ENCODE measurements around the gene LRRC18.

Gene LRRC18

DNA sequence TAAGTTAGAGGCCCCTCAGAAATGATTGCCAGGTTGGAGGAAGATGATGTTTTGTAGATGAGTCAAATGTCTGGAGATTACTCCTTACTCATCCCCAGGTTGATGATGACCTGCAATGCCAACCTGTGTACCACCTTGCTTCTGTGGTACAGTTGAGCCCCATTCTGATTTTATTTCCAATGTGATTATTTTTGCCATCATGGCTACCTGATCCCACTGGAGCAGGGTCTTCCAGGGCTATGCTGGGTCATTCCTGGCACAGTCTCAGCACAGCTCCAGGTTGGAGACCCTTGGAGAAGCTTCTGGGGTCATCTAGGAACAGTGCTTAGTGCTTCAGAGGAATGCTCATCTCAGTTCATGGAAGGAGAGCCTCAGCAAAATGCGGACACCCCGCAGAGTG is 34.3 kb downstream of the LRRC18 start:
- DNase-seq = no peak

DNA sequence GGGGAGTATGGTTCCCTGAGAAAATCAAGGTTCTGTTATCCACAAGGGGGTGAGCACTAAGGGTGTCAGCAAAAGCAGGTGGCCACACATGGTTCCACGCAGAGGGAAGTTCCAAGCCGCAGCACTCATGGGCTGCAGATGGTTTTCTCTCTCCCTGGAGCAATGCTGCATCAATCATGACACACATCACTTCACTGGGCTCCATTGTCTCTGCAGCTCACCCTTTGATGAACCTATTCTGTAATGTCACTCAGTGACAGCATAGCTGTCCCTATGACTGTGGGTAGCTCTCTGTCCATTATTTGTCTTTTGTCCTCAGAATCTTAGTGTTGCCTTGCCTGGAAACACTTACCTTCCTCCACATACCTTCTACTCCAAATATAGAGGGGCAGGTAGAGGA is 34.8 kb downstream of the LRRC18 start:
- no peak for DNase-seq

DNA sequence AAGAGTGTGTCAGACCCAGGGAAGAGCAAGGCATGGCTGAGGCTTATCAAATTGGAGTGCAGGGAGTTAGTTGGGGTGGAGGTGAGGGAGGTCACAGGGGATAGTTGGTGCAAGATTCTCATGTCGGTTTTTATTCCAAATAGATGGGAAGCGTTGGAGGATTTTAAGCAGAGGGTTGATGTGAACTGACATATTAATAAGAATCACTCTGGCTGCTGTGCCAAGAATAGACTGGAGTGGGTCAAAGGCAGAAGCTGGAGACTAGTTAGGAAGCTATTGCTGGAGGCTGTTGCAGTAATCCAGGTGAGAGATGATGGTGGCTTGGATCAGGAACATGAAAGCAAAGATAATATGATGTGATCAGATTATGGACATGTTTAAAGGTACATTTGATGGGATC is 36.5 kb downstream of the LRRC18 start:
- no peak for DNase-seq

DNA sequence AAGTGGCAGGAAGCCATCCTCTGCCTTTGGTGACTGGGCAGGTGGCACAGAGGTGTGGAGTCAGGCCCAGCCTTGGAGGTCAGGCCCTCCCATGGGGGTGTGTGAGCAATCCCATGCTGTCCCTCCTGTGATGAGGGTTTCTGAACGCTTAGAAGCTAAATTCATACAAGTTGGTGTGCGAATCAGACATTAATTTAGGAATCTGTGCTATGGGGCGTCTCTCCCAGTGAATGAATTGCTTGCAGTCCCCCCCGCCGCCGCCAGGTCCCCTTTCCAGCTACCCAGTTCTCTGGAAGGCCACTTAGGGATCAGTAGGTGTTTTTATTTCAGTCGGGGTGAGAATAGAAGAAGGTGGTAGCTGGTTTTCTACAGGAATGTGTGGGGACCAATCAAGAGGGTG is 37.5 kb downstream of the LRRC18 start:
- no peak for DNase-seq

DNA sequence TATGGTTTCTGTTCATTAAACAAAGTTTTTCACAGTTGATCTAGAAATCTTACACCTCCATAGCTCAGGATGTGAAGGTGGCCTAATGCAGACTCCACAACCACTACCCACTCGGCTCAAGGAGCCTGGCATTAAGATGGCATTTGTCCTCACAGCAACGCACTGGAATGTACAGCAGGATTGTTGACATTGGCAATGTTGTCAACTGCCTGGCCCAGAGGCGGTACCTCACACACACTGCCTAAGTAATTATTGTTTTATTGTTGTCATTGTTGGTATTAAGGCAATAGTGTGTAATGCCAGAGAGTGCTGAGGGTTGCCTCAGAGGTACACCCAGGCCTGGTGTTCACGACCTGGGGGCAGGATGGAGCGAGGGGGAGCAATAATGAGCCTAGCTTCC is 38.3 kb downstream of the LRRC18 start:
- no peak for DNase-seq

DNA sequence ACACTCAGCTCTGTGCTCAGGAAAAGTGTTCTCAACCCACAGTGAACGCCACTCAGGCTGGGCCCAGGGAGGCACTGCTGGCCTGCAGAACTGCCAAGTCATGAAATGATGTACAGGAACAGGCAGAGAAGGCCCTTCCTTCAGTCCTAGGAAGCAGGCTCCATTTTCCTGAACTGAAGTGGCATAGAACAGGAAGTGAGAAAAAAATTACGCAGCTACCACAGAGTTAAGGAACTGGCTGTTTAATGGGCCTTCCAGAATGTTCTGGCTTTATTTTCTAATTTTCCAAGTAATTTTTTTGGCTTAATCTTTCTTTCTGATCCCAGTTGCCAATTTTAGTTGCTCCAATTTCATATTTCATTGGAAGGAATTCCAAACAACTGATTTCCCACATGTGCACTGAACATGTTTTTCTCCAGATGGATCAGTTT is 39.3 kb downstream of the LRRC18 start:
- DNase-seq = no peak

DNA sequence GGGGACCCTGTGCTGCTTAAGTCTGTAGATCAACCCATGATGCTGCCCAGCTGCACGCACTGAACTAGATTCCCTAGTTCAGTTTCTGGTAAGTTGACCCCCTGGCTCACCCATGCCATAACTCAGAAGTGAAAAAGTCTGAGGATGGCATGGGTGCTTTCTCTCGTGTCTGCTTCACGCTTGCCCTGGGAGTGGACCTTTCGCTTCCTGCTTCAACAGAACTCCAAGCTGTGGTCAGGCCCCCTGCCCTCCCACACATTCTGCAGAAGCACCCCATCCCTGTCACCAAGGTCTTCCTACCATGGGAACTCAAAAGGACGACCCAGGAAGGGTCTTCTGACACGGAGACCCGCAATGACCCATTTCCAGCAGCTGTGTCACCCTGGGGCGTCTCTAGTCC is 39.9 kb downstream of the LRRC18 start:
- DNase-seq = no peak

DNA sequence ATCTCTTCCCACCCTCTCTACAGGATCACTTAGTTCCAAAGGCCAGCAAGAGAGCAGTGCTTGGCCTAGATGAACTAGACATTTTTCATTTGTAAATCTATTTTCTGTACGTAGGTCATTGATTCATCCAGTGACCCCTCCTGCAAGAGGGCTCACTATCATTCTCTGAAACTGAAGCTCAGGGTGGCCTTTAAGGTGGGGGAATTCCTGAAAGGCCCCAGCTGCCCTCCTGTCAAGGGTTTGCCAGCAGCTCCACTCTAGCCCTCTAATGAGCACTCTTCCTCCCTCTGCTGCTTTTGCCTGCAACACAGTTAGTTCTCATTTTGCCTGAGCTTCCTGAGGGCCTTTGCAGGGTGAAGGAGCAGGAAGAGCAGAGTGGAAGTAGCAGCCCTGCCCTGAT is 41.2 kb downstream of the LRRC18 start:
- no peak for DNase-seq

DNA sequence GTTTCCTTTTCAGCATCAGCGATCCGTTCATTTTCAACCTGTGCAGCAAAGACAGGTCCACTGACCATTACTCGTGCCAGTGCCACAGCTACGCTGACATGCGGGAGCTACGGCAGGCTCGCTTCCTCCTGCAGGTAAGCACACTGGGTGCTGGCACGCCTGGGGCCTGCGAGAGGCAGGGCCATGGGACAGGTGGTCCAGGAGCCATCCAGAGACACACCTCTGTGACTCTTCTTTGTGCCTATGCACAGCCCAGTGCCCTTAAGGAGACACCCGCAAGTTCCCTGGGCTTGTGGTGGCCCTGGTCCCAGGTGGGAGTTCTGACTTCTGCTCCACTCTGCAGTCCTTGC is 42.2 kb downstream of the LRRC18 start:
- no peak for DNase-seq

DNA sequence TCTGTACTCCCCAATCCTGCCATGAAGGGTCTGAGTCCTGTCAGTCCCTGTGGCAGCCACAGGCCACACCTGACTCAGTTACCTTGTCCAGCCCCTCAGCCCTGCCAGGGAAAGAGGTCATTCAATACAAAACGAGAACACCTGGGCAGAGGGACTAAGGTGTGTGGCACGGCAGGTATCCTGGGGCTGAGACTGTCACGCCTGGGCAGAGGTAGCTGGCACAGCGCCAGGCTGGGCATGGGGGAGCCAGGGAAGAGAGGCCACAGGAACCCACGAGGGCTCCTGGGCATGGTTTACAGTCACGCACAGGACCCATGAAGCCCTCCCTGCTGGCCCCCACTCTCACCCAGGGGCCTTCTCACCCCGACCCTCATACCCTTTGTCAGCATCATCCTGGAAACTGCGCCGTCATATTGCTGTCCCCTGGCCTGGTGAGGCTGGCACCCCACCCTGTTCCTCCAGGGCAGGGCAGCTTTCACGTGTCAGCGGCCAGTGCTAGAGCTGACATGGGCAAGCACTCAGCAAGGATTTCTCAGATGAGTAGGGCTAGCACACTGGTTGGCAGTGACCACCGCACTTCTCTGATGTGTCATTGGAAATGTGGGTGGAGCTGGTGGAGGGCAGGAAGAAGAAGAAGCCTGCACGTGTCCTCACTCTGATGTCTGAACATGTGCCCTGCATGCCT is 42.7 kb downstream of the LRRC18 start:
- no peak for DNase-seq

DNA sequence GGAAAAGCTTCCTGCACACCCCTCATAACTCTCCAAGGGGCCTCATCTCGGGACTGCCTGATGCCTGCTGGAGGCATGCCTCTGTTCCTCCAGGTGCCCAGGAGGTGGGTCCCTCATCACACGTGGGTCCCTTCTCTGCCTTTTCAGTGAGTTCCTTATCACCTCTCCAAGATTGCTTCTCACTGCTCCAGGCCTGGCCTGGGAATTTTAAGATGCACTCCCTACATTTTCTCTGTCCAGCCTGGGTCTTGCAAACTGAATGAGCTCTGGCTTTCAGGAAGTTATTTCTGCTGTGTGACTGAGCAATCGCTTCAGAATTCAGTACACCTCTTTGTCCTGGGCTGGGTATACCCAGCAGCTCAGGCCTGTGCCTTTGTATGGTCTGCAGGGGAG is 43.8 kb downstream of the LRRC18 start:
- DNase-seq = no peak

DNA sequence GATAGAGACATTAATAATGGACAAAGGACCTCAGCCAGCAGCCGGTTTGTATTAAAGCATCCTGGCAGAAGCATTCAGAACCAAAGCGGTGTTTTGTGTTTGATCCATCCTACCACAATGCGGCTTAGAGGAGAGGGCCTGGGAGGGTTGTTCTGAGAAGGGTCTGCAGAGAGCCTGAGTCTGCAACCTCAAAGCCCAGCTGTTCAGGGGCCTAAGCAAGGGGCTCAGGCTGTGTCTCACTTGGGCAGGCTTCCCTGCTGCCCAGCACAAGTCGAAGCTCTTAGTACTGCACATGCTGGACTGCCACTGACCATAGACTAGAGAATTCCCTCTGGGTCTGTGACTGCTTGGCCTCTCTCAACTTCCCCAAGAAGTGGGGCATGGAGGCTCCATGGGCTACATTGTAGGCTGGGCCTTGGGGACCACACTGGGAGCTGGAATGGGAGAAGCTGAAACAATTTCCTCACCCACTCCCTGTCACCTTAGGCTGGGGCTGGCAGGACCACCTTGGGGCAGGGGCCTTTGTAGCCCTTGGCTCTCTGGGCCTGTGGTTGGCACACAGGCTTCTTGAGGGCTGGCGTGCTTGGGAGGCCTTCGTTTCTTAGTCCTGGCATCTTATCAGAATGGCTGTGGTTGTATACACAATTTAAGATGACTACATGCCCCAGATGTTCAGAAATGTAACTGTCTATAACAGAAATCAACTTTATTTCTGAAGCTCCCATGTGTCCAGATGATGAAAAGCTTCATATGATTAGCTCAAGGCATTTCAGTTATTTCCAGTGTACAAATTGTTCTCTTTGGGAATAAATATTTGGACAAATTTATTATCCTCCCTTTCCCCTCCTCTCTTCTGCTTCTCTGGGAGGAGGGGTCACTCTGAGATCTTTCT is 44.5 kb downstream of the LRRC18 start:
- no peak for DNase-seq

DNA sequence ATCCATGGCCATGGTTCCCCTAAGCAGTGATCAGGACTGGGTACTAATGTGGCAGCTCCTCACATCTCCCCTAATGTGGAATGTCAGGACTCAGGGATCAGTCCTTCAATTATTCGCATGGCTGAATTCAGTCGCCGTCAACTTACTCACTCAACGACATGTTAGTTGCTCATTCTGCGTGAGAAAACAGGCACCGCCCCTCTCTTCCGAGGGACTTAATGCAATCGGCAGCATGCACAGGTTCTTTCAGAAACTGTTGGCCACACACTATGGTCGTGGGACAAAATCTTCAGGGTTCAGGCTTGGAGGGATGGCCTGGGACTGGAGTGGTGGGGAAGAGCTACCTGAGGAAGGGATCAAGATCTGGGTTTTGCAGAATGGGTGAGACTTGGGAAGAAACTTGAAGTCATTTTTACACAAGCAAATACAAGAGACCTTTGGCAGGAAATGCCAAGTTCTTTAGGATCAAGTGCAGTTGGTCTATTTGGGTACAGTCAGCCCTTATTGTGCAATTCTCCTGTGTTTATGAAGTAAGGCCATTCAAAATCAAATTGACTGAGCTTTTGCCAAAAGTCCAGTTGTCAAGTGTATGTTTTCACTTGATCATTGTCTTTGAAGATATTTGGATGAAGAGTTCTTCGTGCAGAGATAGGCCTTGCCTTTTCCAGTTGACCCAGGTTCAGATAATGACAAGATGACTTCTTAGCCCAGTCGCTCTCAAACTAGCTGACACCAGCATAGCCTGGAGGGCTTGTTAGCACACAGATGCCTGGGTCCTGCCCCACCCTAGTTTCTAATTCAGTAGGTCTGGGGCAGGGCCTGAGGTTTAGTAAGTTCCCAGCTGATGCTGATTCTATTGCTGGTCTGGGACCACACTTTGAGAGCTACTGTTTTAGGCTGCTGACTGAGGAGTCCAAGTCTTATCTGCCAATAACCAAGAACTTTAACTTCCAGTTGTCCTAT is 48.5 kb downstream of the LRRC18 start:
- no peak for DNase-seq

DNA sequence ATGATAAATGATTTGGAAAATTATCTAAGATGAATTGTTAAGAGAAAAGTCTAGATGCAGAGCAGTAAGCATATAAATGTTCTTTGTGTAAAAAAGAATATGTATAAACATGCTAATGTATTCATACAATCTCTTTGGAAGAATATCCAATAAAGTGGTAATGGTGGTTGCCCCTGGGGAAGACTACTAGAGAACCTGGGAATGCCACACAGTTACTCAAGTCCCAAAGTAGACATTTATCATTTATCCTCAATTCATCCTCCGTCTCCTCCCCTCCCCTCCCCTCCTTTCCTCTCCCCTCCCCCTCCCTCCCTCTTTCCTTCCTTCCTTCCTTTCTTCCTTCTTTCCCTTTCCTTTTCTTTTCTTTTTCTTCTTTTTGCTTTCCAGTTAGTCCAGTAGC is 51.7 kb downstream of the LRRC18 start:
- no peak for DNase-seq

DNA sequence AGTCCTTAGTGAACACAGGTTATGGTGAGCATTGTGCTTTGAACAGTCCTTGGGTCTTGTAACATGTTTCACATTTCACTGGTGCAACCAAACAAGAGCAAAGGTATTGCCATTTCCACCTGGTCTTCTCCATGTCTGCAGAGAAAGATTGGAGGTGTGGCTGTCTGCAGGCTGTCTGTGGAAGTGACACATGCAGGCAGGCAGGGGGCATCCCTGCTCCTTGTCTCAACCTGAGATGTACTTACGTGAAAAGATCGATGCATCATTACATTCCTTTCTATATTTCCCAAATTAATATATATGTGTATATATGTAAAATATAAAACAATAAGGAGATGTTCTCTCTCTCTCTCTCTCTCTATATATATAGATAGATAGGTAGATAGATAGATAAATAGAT is 54.3 kb downstream of the LRRC18 start:
- DNase-seq = no peak

DNA sequence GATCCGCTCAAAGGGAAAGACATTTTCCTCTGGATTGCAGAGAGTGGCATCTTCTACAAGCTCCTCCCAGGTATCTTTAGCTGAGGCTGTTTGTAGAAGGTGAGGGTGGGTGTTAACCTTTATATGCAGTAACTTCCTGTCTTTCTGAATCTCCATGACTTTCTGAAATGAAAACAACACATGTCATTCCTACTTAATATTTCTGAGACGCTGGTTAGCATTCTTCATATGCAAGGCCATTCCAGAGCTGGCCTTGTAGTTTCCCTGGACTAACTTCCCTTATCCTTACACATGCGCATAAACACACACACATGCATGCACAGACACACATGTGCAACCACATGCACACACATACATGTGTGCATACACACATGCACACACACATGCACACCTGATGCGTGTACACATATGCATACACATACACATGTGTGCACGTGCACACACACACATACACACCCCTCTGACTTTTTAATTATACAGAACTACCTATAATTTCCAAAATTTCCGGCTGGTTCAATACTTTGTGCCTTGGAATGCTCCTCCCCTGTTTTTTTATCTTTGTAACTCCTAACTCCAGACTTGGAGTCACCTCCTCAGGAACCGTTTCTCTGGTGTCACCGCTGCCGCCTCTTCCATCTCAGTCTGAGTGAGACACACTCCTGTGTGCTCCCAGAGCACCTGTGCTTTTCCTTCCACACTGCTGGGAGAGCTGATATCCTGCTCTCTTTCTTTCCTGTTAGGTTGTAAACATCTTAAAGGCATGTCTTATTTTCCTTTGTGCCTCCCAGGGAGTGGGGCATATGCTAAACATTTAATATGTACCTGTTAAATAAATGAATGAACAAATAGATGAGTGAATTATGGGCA is 55.2 kb downstream of the LRRC18 start:
- no peak for DNase-seq

DNA sequence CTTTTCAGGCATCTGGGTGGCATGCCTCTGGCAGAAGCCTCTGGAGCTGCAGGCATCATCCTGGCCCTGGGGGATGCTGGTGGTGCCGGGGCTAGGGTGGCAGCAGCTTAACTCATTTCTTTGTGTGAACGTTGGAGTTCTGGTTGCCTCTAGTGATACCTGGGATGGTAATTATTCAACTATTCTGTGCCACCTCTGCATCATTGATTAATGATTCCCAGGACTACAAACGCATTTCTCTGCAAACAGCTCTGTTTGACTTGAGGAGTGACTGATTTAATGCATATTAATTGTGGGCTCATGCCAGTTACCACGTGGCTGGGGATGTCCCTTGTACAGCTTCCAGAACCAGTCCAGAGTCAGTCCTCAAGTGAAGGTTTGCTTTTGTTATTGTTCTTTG is 55.9 kb downstream of the LRRC18 start:
- DNase-seq = no peak

DNA sequence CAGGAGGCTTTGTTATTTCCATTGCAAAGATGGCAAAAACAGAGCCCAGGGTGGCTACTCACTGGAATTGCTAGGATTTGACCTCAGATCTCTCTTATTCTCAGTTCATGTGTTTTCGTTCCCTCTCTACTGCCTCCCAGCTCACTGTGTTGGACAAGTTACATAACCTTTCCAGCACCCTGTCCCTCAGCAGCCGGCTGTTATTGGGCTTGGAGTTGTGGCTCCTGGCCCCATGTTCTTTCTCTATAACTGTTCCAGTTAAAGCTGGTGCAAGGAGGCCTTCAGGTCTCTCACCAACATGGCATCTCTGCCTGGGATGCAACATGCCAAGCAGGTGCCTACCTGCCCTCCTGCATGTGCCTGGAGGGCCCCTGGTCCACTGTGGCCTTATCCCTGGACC is 56.8 kb downstream of the LRRC18 start:
- DNase-seq = no peak

DNA sequence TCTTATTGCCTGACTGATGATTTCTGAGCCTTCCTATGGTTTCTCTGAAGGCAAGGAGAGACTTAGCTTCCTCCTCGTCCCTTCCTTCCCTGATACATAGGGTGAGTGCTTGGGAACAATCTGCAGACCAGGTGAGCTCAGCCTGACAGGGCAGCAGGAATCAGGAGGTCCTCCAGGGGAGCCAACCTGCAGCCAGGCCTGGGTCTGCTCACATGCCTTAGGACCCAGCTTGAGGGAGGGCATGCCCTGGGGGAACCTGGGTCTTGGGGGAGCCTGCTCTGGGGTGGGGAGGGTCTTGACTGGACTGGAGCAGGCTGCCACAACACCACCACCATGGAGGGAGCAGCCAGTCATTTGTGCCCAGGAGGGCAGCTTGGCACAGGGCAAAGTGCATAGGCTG is 57.7 kb downstream of the LRRC18 start:
- no peak for DNase-seq

DNA sequence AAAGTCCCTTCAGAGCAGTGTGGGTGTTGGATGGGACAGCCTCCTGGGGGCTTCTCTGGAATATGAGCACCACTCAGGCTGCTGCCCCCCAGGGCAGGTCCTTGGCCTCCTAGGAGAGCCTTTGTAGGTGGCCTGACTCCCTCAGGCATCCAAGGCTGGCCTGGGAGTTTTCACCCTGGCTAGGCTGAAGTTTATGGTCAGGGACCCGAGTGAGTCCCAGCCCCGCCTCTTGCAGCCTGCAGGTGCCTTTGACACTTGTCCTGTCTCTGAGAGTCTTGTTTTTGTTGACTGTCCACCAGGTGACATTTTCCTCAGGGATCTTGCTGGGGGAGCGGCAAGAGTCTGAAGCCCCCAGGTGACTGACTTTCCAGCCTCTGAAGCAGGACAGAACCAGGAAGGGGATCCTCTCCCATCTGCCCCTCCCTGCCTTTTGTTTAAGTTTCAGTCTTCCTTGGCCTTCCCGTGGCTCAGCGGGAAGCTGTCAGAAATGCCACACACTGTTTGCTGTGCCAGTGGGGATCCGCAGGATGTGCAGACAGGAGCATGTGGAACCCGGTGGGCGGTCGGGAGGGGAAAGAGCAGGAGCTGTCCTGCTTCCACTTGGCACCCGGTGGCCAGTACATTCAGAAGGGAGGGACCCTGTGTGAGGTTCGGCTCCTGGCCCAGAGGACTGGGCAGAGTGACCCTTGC is 59.5 kb downstream of the LRRC18 start:
- DNase-seq = peak; percentile 63

DNA sequence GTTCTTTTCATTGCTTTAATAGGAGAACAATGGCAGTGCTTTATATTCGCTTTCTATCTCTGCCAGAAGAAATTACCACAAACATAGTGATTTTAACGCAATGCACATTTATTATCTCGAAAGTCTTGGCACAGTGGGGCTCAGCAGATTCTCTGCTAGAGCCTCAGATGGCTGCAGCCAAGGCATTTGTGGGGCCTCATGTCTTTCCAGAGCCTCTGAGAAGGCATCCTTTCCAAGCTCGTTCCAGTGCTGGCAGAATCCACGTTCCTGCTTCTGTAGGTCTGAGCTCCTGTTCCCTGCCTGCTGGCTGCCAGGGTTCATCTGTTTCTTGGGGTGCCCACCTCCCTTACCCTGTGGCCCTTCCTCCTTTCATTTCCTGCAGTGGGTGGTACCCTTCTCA is 60.2 kb downstream of the LRRC18 start:
- no peak for DNase-seq

DNA sequence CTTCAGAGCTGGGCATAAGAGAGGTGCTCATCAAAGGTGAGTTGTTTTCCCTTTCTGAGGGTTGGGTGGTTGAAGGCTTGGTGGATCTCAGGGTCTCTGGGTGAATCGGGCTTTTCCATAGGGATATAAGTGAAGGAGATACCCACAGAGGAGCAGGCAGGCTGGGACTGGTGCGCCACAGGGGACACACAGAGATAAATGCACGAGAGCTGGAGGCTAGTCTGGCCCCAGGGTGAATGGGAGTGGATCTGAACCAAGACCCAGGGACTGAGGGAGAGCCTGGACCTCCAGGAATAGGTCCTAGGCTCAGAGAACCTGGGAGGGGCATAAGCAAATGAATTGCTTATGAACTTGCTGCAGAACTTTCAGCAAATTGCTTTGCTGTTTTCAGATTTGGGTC is 61.5 kb downstream of the LRRC18 start:
- no peak for DNase-seq

All from COR-L47 (cell line).